Measurements from ENCODE around the gene NRG2. TPM values are rescaled to one million over a fixed set of nuclear protein-coding genes. Genes with fewer than 3 reads are reported as not detected.

The NRG2 gene
- total and polyA plus RNA-seq, 2 donors (not counting 3 experiments of a cell fraction or from before 2014, with no cell fraction given) = 0.26 to 0.42 TPM

GRCh38 chr5:139797335-139797734 lies 245.8 kb downstream of the NRG2 start:
- ChIA-PET POLR2A (interaction anchor here (0.5 kb wide), 1 partner anchor 49 kb away, joined by 4 read pairs; no protein-coding TSS in a partner anchor), CTCF (interaction anchor here (1.0 to 3.8 kb wide), 3 partner anchors 9 to 25 kb away, joined by 3 to 34 read pairs (median 3); no protein-coding TSS in a partner anchor)
- Histone ChIP-seq H4K20me1 (replicated peaks; ENCODE audit: control insufficient read depth, extremely low read depth, insufficient read depth, low read length) (no peaks in the 10 kb centered on the region), H2AFZ (ENCODE audit: low read depth, low read length) (no peak overlapping the region), H3K9ac (replicated peaks; ENCODE audit: extremely low read depth, insufficient read depth, low read length) (no peak overlapping the region), H3K9me1 (replicated peaks; ENCODE audit: control insufficient read depth, extremely low read depth, insufficient read depth, low read length) (no peaks in the 10 kb centered on the region), H3K27me3 (ENCODE audit: control insufficient read depth in 2 of 2, insufficient read depth in 2 of 2, low read length in 2 of 2) (peaks cover 48 to 50% of the 10 kb centered on the region in 2 experiments), H3K4me3 (replicated peaks in 1 of 3; ENCODE audit: insufficient read depth in 1 of 3, low read depth in 1 of 3, low read length in 3 of 3) (no peak overlapping the region), H3K4me1 (ENCODE audit: control insufficient read depth, extremely low read depth, insufficient read depth, low read length) (no peaks in the 10 kb centered on the region), H3K79me2 (ENCODE audit: control insufficient read depth, insufficient read depth, low read length) (no peaks in the 10 kb centered on the region), H3K9me3 (replicated peaks; ENCODE audit: control insufficient read depth, insufficient read depth, low read length) (no peaks in the 10 kb centered on the region), H3K4me2 (ENCODE audit: insufficient read depth, low read length) (no peak overlapping the region), H3K27ac (ENCODE audit: insufficient read depth, low read depth, low read length) (no peak overlapping the region), H3K36me3 (ENCODE audit: control insufficient read depth in 2 of 2, extremely low read depth in 1 of 2, insufficient read depth in 2 of 2, low read length in 2 of 2) (no peaks in the 10 kb centered on the region)
- intact Hi-C loops (cut with micrococcal nuclease) (no loop called here), dilution Hi-C loops (cut with MboI; ENCODE audit: extremely low pct_ligation_motif_present, low sequenced_read_pairs) (no loop called here)
- BruUV-seq (replicated peaks) = no TSS peak
- no peak for TF ChIP-seq CTCF (IDR thresholded peaks at IDR 0.05; ENCODE audit: extremely low read depth in 1 of 2, insufficient read depth in 1 of 2, low read depth in 1 of 2, low read length in 2 of 2)
- DNase-seq (ENCODE audit: low read depth, low spot score) = no peak
- no peak for FAIRE-seq

Small RNA genes lying within 50 kb of the gene (small RNA-seq; reads per million reads assigned to genes)
- not detected for gene RF00019 (ENCODE audit: insufficient read depth, insufficient read length, low read depth, low replicate concordance)

Other genes with a start within 250 kb of the NRG2 start
- gene PSD2, start 247.5 kb downstream of the NRG2 start, total RNA-seq = not detected in 2 replicates
- gene PSD2, start 247.5 kb downstream of the NRG2 start, polyA plus RNA-seq = not detected in 2 replicates
- gene PURA, start 70.8 kb upstream of the NRG2 start, total RNA-seq = 8.1 and 8.2 TPM in 2 replicates
- gene PURA, start 70.8 kb upstream of the NRG2 start, polyA plus RNA-seq = 1.1 and 1.3 TPM in 2 replicates
- 2.4 and 3.3 TPM in 2 replicates for gene IGIP, start 82.6 kb upstream of the NRG2 start, total RNA-seq
- gene IGIP, start 82.6 kb upstream of the NRG2 start, polyA plus RNA-seq = 0.62 and 0.86 TPM in 2 replicates
- 28.9 and 36.0 TPM in 2 replicates for gene CYSTM1, start 131.9 kb upstream of the NRG2 start, total RNA-seq
- gene CYSTM1, start 131.9 kb upstream of the NRG2 start, polyA plus RNA-seq = 41.5 and 50.4 TPM in 2 replicates

Measured in endothelial cell of umbilical vein (primary cell).